Neural cell (in vitro differentiated cells): ENCODE measurements around the gene WDR7. TPM values are rescaled to one million over a fixed set of nuclear protein-coding genes. Genes with fewer than 3 reads are reported as not detected.

Experiments
- H2AFZ ChIP-seq: fragments of 200-600, 300-800 bp; sonication (generic), shearing (Covaris generic); 2 replicates; pipeline ENCODE4 v1.6.0; 2014; ENCODE audit warnings: low read depth, mild to moderate bottlenecking, antibody characterized with exemption, low read length, moderate library complexity
- H3F3A ChIP-seq: fragments of 200-600 bp; shearing (Covaris generic); 2 replicates; pipeline ENCODE4 v1.6.1; 2016; ENCODE audit warnings: mild to moderate bottlenecking, moderate library complexity, mixed read lengths, antibody characterized with exemption, low read length; ENCODE audit not compliant: insufficient read depth, poor library complexity, severe bottlenecking
- H3K27ac ChIP-seq: fragments of 200-600, 300-800 bp; sonication (generic), shearing (Covaris generic); 2 replicates; pipeline ENCODE4 v1.5.1; 2014; ENCODE audit warnings: mild to moderate bottlenecking, low read length, moderate library complexity
- H3K27me3 ChIP-seq: fragments of 300-800, 200-600 bp; sonication (generic), shearing (Covaris generic); 2 replicates; pipeline ENCODE4 v1.6.0; 2014; ENCODE audit warnings: mild to moderate bottlenecking, low read depth, low read length, moderate library complexity; ENCODE audit not compliant: insufficient read depth
- H3K36me3 ChIP-seq: fragments of 300-800, 200-600 bp; sonication (generic), shearing (Covaris generic); 2 replicates; pipeline ENCODE4 v1.5.1; 2014; ENCODE audit warnings: mild to moderate bottlenecking, antibody characterized with exemption, low read length, moderate library complexity; ENCODE audit not compliant: insufficient read depth
- H3K4me2 ChIP-seq: fragments of 300-800, 200-600 bp; sonication (generic), shearing (Covaris generic); 2 replicates; pipeline ENCODE4 v1.6.0; 2014; ENCODE audit warnings: mild to moderate bottlenecking, low read length
- H3K4me3 ChIP-seq: fragments of 300-800, 200-600 bp; sonication (generic), shearing (Covaris generic); 2 replicates; pipeline ENCODE4 v1.5.1; 2014; ENCODE audit warnings: mild to moderate bottlenecking, low read length, moderate library complexity
- H3K79me2 ChIP-seq: fragments of 200-600 bp; shearing (Covaris generic); replicated peaks from 2 replicates; pipeline ENCODE4 v1.6.0; 2014; ENCODE audit warnings: mild to moderate bottlenecking, low read length, moderate library complexity; ENCODE audit not compliant: insufficient read depth
- H3K9ac ChIP-seq: fragments of 300-800, 200-600 bp; sonication (generic), shearing (Covaris generic); 2 replicates; pipeline ENCODE4 v1.6.1; 2016; ENCODE audit warnings: mild to moderate bottlenecking, low read length, mixed read lengths
- H3K9me2 ChIP-seq: fragments of 200-600 bp; shearing (Covaris generic); 2 replicates; pipeline ENCODE4 v1.6.1; 2016; ENCODE audit warnings: mild to moderate bottlenecking, low read length, mixed read lengths; ENCODE audit not compliant: insufficient read depth
- H3K9me3 ChIP-seq: fragments of 200-600, 300-800 bp; sonication (generic), shearing (Covaris generic); 2 replicates; pipeline ENCODE4 v1.6.1; 2016; ENCODE audit warnings: mild to moderate bottlenecking, mixed run types, low read length, moderate library complexity, mixed read lengths
- H4K20me1 ChIP-seq: fragments of 200-600 bp; shearing (Covaris generic); 2 replicates; pipeline ENCODE4 v1.6.1; 2016; ENCODE audit warnings: mild to moderate bottlenecking, mixed run types; ENCODE audit not compliant: insufficient read depth
- EP300 ChIP-seq: fragments of 450-650 bp; conservative IDR thresholded peaks from 2 replicates; pipeline ENCODE4 v1.6.1; 2014; ENCODE audit warnings: antibody characterized with exemption, mild to moderate bottlenecking, moderate library complexity; ENCODE audit not compliant: poor library complexity, severe bottlenecking
- EZH2 ChIP-seq: fragments of 200-600, 300-800 bp; shearing (Covaris generic), sonication (generic); IDR thresholded peaks from 2 replicates; pipeline ENCODE4 v1.6.1; 2014; ENCODE audit warnings: antibody characterized with exemption, low read length, borderline replicate concordance, mild to moderate bottlenecking; ENCODE audit not compliant: insufficient read depth, poor library complexity, severe bottlenecking
- MXI1 ChIP-seq: fragments of 450-650 bp; conservative IDR thresholded peaks from 2 replicates; pipeline ENCODE4 v1.6.1; 2014; ENCODE audit warnings: antibody characterized with exemption, mild to moderate bottlenecking; ENCODE audit not compliant: poor library complexity, severe bottlenecking
- POLR2AphosphoS5 ChIP-seq: IDR thresholded peaks from 2 replicates; pipeline ENCODE4 v1.6.1; 2012
- RAD21 ChIP-seq: fragments of 450-650 bp; conservative IDR thresholded peaks from 2 replicates; pipeline ENCODE4 v1.6.1; 2014; ENCODE audit warnings: antibody characterized with exemption, mild to moderate bottlenecking, moderate library complexity
- REST ChIP-seq: IDR thresholded peaks from 2 replicates; pipeline ENCODE4 v1.6.1; 2012; ENCODE audit warnings: borderline replicate concordance
- SMC3 ChIP-seq: fragments of 450-650 bp; conservative IDR thresholded peaks from 2 replicates; pipeline ENCODE4 v1.6.1; 2014; ENCODE audit warnings: antibody characterized with exemption, mild to moderate bottlenecking, moderate library complexity; ENCODE audit not compliant: poor library complexity
- TAF1 ChIP-seq: IDR thresholded peaks from 2 replicates; pipeline ENCODE4 v1.6.1; 2012; ENCODE audit warnings: low read depth
- polyA plus RNA-seq: library from polyadenylated mRNA; depleted of rRNA; stranded (reverse); fragments of >200 nt; gene quantifications from 2 replicates; pipeline ENCODE4 v1.2.3, GENCODE V29; 2014
- TF ChIP-seq, protein P1 (sequence below): fragments of 450-650 bp; IDR thresholded peaks from 2 replicates; pipeline ENCODE4 v1.5.1; 2014; ENCODE audit warnings: antibody characterized with exemption, mild to moderate bottlenecking, moderate library complexity; ENCODE audit not compliant: poor library complexity, severe bottlenecking

Gene WDR7
- polyA plus RNA-seq, 1 donor from 2014 or later, result 15.1 TPM

- Histone ChIP-seq H3K9me3 (no peaks in the 10 kb centered on the region), H3K4me3 (no peak overlapping the region), H3K4me2 (no peak overlapping the region), H3K9ac (no peak overlapping the region), H3K27me3 (no peaks in the 10 kb centered on the region), H3K27ac (no peak overlapping the region), H3K9me2 (no peaks in the 10 kb centered on the region), H2AFZ (no peak overlapping the region), H4K20me1 (no peaks in the 10 kb centered on the region), H3F3A (no peaks in the 10 kb centered on the region), H3K36me3 (no peaks in the 10 kb centered on the region), H3K79me2 (no peaks in the 10 kb centered on the region)
- TF ChIP-seq RAD21 (no peak), EP300 (no peak), EZH2 (no peak), REST (no peak), TAF1 (no peak), POLR2AphosphoS5 (no peak), MXI1 (no peak), SMC3 (no peak)
- TF ChIP-seq, protein P1, sequence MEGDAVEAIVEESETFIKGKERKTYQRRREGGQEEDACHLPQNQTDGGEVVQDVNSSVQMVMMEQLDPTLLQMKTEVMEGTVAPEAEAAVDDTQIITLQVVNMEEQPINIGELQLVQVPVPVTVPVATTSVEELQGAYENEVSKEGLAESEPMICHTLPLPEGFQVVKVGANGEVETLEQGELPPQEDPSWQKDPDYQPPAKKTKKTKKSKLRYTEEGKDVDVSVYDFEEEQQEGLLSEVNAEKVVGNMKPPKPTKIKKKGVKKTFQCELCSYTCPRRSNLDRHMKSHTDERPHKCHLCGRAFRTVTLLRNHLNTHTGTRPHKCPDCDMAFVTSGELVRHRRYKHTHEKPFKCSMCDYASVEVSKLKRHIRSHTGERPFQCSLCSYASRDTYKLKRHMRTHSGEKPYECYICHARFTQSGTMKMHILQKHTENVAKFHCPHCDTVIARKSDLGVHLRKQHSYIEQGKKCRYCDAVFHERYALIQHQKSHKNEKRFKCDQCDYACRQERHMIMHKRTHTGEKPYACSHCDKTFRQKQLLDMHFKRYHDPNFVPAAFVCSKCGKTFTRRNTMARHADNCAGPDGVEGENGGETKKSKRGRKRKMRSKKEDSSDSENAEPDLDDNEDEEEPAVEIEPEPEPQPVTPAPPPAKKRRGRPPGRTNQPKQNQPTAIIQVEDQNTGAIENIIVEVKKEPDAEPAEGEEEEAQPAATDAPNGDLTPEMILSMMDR, result no peak
Observed at GRCh38 chr18:56910967-56911366, 259.8 kb downstream of the WDR7 start.

GRCh38 chr18:56913941-56914340, 262.8 kb downstream of the WDR7 start:
- no peaks in the 10 kb centered on the region for H3K9me3 ChIP-seq
- TF ChIP-seq, protein P1, result no peak
- no peak for TF ChIP-seq POLR2AphosphoS5
- TF ChIP-seq MXI1, result no peak
- no peak for TF ChIP-seq SMC3
- TF ChIP-seq EZH2, result no peak
- TF ChIP-seq TAF1, result no peak
- TF ChIP-seq REST, result no peak
- no peak for TF ChIP-seq RAD21
- no peak for TF ChIP-seq EP300
- no peak overlapping the region for H3K4me2 ChIP-seq
- no peaks in the 10 kb centered on the region for H3K36me3 ChIP-seq
- no peak overlapping the region for H3K9ac ChIP-seq
- H3K27me3 ChIP-seq, result no peaks in the 10 kb centered on the region
- no peaks in the 10 kb centered on the region for H3K9me2 ChIP-seq
- H3K4me3 ChIP-seq, result no peak overlapping the region
- no peak overlapping the region for H3K27ac ChIP-seq
- H3K79me2 ChIP-seq, result no peaks in the 10 kb centered on the region
- no peak overlapping the region for H2AFZ ChIP-seq
- H3F3A ChIP-seq, result no peaks in the 10 kb centered on the region
- H4K20me1 ChIP-seq, result no peaks in the 10 kb centered on the region
